GM19099 (cell line): ENCODE results near the gene IL4I1.

Experiments used
- POLR2A ChIP-seq: IDR thresholded peaks from 3 replicates; pipeline ENCODE4 v1.6.1; 2011; ENCODE audit warnings: low read depth; ENCODE audit not compliant: insufficient read length; ENCODE audit errors: extremely low read depth

The IL4I1 gene

DNA sequence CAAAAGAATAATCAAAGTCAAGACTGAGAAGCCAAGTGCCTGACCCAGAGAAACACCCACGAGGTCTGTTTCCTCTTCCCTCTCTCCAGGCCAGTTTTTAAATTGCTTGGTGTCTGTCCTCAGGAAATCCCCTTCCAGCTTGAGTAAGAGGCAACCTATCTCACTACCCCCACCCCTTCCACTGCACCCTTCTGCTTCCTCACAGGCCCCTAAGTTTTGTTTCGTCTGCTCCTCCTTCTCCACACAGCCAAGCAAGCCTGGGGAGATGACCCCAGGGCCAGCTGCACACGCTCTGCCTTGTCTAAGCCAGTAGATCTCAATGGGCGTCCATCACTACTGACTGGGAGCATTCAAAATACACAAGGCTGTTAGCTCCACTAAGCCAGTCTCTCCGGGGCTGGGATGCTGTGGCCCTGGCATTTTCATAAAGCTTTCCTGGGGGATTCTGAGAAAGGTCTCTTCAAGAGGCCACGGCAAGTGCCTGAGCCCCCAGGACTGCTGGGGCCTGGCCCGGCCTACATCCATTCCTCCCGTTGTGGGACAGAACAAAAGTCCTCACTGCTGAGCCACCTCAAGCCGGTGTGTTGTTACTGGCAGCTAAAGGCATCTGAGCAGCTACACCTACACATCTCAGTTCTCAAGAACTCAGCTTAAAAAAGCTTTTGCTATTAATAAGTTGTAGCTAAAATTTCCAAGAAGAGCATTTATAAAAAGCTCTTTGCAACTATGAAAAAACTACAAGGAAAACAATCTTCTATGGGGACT, 14.9 kb upstream of the IL4I1 start:
- TF ChIP-seq POLR2A, result no peak

GRCh38 chr19:49910179-49910578, 13.5 kb upstream of the IL4I1 start:
- TF ChIP-seq POLR2A, result peak; percentile 27

- no peak for TF ChIP-seq POLR2A
These were observed 12.1 kb upstream of the IL4I1 start for GRCh38 chr19:49908480-49909420.

- no peak for TF ChIP-seq POLR2A
These were observed 11.2 kb upstream of the IL4I1 start for GRCh38 chr19:49907745-49908446.

- peak; percentile 27 for TF ChIP-seq POLR2A
These were observed 10.3 kb upstream of the IL4I1 start for GRCh38 chr19:49906879-49907564.

DNA sequence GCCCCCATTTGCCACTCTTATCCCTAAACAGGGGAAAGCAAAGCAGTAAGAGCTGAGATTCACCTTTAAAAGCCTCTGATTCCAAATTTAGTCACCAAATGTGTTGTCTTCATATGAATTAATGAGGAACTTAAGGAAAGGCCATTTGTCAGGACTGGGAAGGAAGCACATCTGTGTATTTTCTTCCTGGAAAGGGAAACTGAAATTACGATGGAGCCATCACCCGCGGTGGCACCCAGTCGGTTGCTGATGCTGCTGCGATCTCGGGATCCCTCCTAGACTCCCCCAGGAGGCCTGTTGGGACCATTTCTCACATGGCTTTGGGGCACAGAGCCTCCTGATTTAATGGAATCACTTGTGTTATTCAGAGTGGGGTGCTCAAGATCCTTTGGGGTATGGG, 7.4 kb upstream of the IL4I1 start:
- no peak for TF ChIP-seq POLR2A

DNA sequence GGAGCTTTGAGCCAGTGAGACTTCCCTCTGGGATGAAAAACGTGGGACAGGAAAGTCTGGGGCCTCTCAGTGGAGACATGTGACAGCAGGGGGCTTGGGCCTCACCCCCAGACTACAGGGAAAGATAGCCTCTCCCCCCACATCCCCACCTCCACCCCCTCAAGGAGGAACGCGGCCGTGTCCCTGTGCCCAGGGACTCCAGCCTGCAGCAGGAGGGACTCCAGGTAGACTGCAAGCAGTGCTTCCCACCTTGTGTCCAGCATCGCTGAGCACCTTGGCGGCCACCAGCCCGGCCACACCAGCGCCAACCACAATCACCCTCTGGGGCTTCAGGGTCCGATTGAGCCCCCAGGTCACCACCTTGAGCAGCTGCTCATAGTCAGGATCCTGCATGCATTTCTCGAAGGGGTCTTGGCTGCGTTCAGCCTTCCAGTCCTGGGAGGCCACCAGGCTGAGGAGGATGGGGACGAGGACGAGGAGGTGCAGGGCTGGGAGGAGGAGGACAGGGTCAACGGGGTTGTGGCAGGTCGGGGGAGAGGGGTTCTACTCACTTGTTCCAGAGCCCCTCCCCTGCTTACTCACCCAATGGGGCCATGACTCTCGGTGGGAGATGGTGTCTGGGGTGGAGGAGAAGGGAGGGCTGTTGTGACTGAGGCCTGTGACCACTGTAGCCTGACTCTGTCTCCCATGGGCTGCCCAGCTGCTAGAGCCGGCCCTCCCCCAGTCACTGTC, 955 bp downstream of the IL4I1 start:
- TF ChIP-seq POLR2A, result peak; percentile 32

DNA sequence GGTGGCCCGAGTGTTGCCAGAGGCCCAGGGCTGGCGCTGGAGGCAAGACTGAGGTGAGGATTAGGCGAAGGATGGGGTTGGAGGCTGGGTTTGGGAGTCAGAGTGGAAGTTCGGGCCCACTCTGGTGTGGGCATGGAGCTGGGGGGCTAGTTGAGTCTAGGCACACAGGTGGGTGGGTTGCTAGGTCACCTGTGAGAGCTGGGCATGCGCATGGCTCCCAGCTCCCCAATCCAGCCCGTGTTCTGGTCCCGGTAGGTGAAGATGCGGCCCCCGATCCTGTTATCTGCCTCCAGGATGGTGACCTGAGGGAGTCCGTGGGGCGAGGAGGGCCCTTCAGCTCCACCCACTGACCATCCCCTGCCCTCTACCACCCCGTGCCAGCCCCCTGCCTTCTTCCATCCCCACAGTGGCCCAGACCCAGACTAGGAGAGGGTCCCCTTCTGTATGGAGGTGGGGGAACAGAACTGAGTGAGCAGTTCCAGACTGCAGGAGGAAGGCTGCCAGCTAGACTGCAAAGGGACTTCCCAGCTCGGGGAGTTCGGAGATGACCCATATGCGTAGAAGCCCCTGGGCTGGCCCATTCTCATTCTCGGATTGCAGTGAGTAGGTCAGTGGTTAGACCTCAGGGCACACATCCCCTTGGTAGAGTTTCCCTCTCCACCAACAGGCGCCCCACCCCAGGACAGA, 1.7 kb downstream of the IL4I1 start:
- TF ChIP-seq POLR2A, result peak; percentile 47

DNA sequence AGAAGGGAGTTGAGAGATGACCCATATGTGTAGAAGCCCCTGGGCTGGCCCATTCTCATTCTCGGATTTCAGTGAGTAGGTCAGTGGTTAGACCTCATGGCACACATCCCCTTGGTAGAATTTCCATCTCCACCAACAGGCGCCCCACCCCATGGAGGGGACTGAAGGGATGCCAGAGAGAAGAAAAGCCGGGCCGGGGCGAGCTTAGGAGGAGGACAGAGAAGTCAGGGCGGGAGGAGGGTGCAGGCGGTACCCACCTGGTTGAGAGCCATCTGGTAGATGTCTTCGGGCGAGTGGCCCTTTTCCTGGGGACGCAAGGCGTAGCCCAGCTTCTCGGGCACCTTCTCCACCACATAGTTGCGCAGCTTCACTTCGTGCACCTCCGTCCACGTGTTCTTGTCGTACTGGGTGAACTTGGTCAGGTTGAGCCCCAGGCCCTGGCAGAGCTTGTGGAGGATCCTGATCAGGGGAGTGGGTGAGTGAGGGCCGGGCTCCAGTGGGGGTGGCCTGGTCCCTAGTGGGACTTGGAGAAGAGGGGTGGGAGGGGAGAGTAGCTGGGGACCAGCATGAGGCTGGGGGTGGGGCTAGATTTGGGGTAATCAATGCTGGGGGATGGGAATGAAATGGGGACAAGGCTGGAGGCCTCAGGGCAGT, 2.5 kb downstream of the IL4I1 start:
- no peak for TF ChIP-seq POLR2A

GRCh38 chr19:49892716-49893115, 4.0 kb downstream of the IL4I1 start:
- no peak for TF ChIP-seq POLR2A

GRCh38 chr19:49891393-49891792, 5.3 kb downstream of the IL4I1 start:
- no peak for TF ChIP-seq POLR2A

GRCh38 chr19:49890349-49891311, 6.1 kb downstream of the IL4I1 start:
- no peak for TF ChIP-seq POLR2A
